ENCODE data around the gene SLC25A20. TPM values are rescaled to one million over a fixed set of nuclear protein-coding genes. Genes with fewer than 3 reads are reported as not detected.

The SLC25A20 gene, protein sequence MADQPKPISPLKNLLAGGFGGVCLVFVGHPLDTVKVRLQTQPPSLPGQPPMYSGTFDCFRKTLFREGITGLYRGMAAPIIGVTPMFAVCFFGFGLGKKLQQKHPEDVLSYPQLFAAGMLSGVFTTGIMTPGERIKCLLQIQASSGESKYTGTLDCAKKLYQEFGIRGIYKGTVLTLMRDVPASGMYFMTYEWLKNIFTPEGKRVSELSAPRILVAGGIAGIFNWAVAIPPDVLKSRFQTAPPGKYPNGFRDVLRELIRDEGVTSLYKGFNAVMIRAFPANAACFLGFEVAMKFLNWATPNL
- 1 to 10 TPM; 5.8 to 9.0 TPM for polyA plus RNA-seq

GRCh38 chr3:48898383-48899234, at the start of gene SLC25A20:
Gene SLC25A20, minus strand, starts transcription at chr3:48898882. Its CDS starts 88 bp downstream, at chr3:48898794.
- peak within 1 kb of the TSS; percentile 76 to 88 for H3K27ac ChIP-seq (ENCODE audit: low read depth in 2 of 2, low read length in 1 of 2)
- H3K4me3 ChIP-seq (ENCODE audit: low read depth in 1 of 2, low read length in 2 of 2): peak within 1 kb of the TSS; percentile 82 to 88
- peaks cover 0 to 7% of the 10 kb centered on the region in 2 donors for H3K4me1 ChIP-seq (ENCODE audit: control insufficient read depth in 2 of 2, insufficient read depth in 2 of 2, low read length in 1 of 2)
- H3K9me3 ChIP-seq (ENCODE audit: control insufficient read depth in 2 of 2, insufficient read depth in 1 of 2, low read depth in 1 of 2, low read length in 1 of 2): no peaks in the 10 kb centered on the region
- H3K27me3 ChIP-seq (ENCODE audit: control insufficient read depth in 1 of 2, insufficient read depth in 2 of 2, low read length in 2 of 2): no peaks in the 10 kb centered on the region
- no peaks in the 10 kb centered on the region for H3K36me3 ChIP-seq (ENCODE audit: control insufficient read depth in 2 of 2, insufficient read depth in 2 of 2, low read length in 1 of 2)
- 2 to 3% methylated on average over 51 to 54 of the region's 54 CpGs for WGBS, 2 donors

GRCh38 chr3:48945891-48946549, 47.3 kb upstream of the SLC25A20 start:
- WGBS, 2 donors: 85 to 87% methylated on average over 4 of the region's 4 CpGs
- no peaks in the 10 kb centered on the region for H3K9me3 ChIP-seq (ENCODE audit: control insufficient read depth in 2 of 2, insufficient read depth in 1 of 2, low read depth in 1 of 2, low read length in 1 of 2)
- no peaks in the 10 kb centered on the region for H3K4me1 ChIP-seq (ENCODE audit: control insufficient read depth in 2 of 2, insufficient read depth in 2 of 2, low read length in 1 of 2)
- no peak overlapping the region for H3K4me3 ChIP-seq (ENCODE audit: low read depth in 1 of 2, low read length in 2 of 2)
- H3K27ac ChIP-seq (ENCODE audit: low read depth in 2 of 2, low read length in 1 of 2): no peak overlapping the region
- H3K36me3 ChIP-seq (ENCODE audit: control insufficient read depth in 2 of 2, insufficient read depth in 2 of 2, low read length in 1 of 2): no peaks in the 10 kb centered on the region
- H3K27me3 ChIP-seq (ENCODE audit: control insufficient read depth in 1 of 2, insufficient read depth in 2 of 2, low read length in 2 of 2): no peaks in the 10 kb centered on the region

GRCh38 chr3:48945432-48945831, 46.8 kb upstream of the SLC25A20 start:
- Histone ChIP-seq H3K27me3 (ENCODE audit: control insufficient read depth in 1 of 2, insufficient read depth in 2 of 2, low read length in 2 of 2) (no peaks in the 10 kb centered on the region), H3K9me3 (ENCODE audit: control insufficient read depth in 2 of 2, insufficient read depth in 1 of 2, low read depth in 1 of 2, low read length in 1 of 2) (no peaks in the 10 kb centered on the region), H3K27ac (ENCODE audit: low read depth in 2 of 2, low read length in 1 of 2) (no peak overlapping the region), H3K4me1 (ENCODE audit: control insufficient read depth in 2 of 2, insufficient read depth in 2 of 2, low read length in 1 of 2) (no peaks in the 10 kb centered on the region), H3K36me3 (ENCODE audit: control insufficient read depth in 2 of 2, insufficient read depth in 2 of 2, low read length in 1 of 2) (no peaks in the 10 kb centered on the region), H3K4me3 (ENCODE audit: low read depth in 1 of 2, low read length in 2 of 2) (no peak overlapping the region)
- 82 to 91% methylated on average over 2 of the region's 2 CpGs for WGBS, 2 donors

DNA sequence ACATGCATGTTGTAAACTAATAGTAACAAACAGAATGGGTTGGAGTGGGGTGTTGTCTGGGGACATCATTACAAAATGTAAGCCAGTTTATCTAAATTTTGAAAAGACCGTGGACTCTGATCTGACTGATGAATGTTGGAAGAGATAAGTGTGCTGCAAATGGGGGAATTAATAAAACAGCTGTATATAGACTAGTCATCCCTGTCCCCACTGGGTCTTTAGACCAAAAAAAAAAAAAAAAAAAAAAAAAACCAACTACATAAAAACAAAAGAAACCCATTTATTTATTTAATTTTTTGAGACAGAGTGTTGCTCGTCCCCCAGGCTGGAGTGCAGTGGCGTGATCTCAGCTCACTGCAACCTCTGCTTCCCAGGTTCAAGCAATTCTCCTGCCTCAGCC, 40.0 kb upstream of the SLC25A20 start:
- Histone ChIP-seq H3K4me3 (ENCODE audit: low read depth in 1 of 2, low read length in 2 of 2) (no peak overlapping the region), H3K36me3 (ENCODE audit: control insufficient read depth in 2 of 2, insufficient read depth in 2 of 2, low read length in 1 of 2) (no peaks in the 10 kb centered on the region), H3K9me3 (ENCODE audit: control insufficient read depth in 2 of 2, insufficient read depth in 1 of 2, low read depth in 1 of 2, low read length in 1 of 2) (no peaks in the 10 kb centered on the region), H3K4me1 (ENCODE audit: control insufficient read depth in 2 of 2, insufficient read depth in 2 of 2, low read length in 1 of 2) (no peaks in the 10 kb centered on the region), H3K27me3 (ENCODE audit: control insufficient read depth in 1 of 2, insufficient read depth in 2 of 2, low read length in 2 of 2) (no peaks in the 10 kb centered on the region), H3K27ac (ENCODE audit: low read depth in 2 of 2, low read length in 1 of 2) (no peak overlapping the region)
- WGBS, 2 donors: 93 to 96% methylated on average over 3 of the region's 3 CpGs

- Histone ChIP-seq H3K4me1 (ENCODE audit: control insufficient read depth in 2 of 2, insufficient read depth in 2 of 2, low read length in 1 of 2) (no peaks in the 10 kb centered on the region), H3K4me3 (ENCODE audit: low read depth in 1 of 2, low read length in 2 of 2) (no peak overlapping the region), H3K9me3 (ENCODE audit: control insufficient read depth in 2 of 2, insufficient read depth in 1 of 2, low read depth in 1 of 2, low read length in 1 of 2) (no peaks in the 10 kb centered on the region), H3K27me3 (ENCODE audit: control insufficient read depth in 1 of 2, insufficient read depth in 2 of 2, low read length in 2 of 2) (no peaks in the 10 kb centered on the region), H3K27ac (ENCODE audit: low read depth in 2 of 2, low read length in 1 of 2) (no peak overlapping the region), H3K36me3 (ENCODE audit: control insufficient read depth in 2 of 2, insufficient read depth in 2 of 2, low read length in 1 of 2) (no peaks in the 10 kb centered on the region)
Observed at GRCh38 chr3:48938156-48938555, 39.5 kb upstream of the SLC25A20 start.

- no peak overlapping the region for H3K27ac ChIP-seq (ENCODE audit: low read depth in 2 of 2, low read length in 1 of 2)
- WGBS, 2 donors: 89% methylated on average over 4 of the region's 4 CpGs
- no peaks in the 10 kb centered on the region for H3K4me1 ChIP-seq (ENCODE audit: control insufficient read depth in 2 of 2, insufficient read depth in 2 of 2, low read length in 1 of 2)
- peaks cover 0 to 4% of the 10 kb centered on the region in 2 donors for H3K36me3 ChIP-seq (ENCODE audit: control insufficient read depth in 2 of 2, insufficient read depth in 2 of 2, low read length in 1 of 2)
- no peaks in the 10 kb centered on the region for H3K9me3 ChIP-seq (ENCODE audit: control insufficient read depth in 2 of 2, insufficient read depth in 1 of 2, low read depth in 1 of 2, low read length in 1 of 2)
- H3K27me3 ChIP-seq (ENCODE audit: control insufficient read depth in 1 of 2, insufficient read depth in 2 of 2, low read length in 2 of 2): no peaks in the 10 kb centered on the region
- no peak overlapping the region for H3K4me3 ChIP-seq (ENCODE audit: low read depth in 1 of 2, low read length in 2 of 2)
Observed at GRCh38 chr3:48935530-48935929, 36.8 kb upstream of the SLC25A20 start.

DNA sequence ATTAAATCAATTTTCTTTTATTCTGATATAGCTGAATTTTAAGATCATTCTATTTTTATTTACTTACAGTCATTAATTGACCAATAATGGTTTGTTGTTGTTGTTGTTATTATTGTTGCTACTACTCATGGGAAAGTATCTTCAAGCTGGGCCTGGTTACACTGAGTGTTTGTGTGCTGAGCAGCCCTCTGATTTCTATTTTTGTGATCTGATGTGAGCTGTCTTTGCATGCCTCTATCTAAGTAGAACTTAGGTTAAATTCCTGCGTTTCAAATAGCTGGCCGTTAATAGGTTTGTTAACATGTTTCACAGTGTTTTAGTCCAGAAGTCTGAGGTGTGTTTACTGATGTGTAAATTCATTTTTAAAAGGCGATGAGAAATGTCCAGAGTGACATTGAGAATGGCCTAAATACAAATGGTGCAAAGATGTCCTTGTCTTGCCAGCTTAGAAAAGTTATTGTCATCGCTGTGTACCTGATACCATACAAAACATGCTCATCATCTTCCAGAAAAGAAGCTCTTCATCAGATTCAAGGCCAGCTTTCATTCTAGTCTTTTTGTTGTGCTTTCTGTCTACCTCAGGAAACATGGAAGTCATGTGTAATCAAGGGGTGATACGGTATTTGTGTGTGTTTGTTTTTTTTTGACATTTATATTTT, 35.8 kb upstream of the SLC25A20 start:
- no peaks in the 10 kb centered on the region for H3K27me3 ChIP-seq (ENCODE audit: control insufficient read depth in 1 of 2, insufficient read depth in 2 of 2, low read length in 2 of 2)
- no peaks in the 10 kb centered on the region for H3K9me3 ChIP-seq (ENCODE audit: control insufficient read depth in 2 of 2, insufficient read depth in 1 of 2, low read depth in 1 of 2, low read length in 1 of 2)
- no peak overlapping the region for H3K4me3 ChIP-seq (ENCODE audit: low read depth in 1 of 2, low read length in 2 of 2)
- no peak overlapping the region for H3K27ac ChIP-seq (ENCODE audit: low read depth in 2 of 2, low read length in 1 of 2)
- 91 to 92% methylated on average over 5 of the region's 5 CpGs for WGBS, 2 donors
- H3K4me1 ChIP-seq (ENCODE audit: control insufficient read depth in 2 of 2, insufficient read depth in 2 of 2, low read length in 1 of 2): no peaks in the 10 kb centered on the region
- peaks cover 0 to 4% of the 10 kb centered on the region in 2 donors for H3K36me3 ChIP-seq (ENCODE audit: control insufficient read depth in 2 of 2, insufficient read depth in 2 of 2, low read length in 1 of 2)

DNA sequence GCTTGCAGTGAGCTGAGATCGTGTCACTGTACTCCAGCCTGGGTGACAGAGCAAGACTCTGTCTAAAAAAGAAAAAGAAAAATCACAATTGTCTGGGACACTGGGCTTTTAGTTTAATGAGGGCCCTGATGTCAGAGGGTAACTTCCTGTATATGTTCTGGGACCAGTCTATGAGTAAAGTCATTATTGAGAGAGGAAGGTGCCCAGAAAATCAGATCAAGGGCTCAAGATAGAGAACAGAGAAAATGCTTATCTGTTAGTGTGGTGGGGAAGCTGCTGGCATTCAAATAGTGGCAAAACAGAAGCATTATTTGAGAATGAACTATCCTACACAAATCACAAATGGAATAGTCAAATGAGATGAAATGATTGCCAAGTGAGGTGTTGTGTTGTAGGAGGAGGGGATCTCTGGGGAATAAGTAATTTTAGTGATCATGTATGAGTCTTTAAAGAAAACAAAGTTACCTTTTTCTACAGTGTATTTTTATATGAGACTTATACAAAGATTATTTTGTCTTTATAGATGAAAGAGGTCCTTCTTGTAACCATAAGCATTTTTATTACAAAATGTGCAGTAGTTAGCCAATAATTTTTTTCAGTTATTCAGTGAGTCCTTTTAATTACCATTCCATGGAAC, 33.4 kb upstream of the SLC25A20 start:
- WGBS, 2 donors: 53 to 60% methylated on average over 1 of the region's 1 CpG
- Histone ChIP-seq H3K4me3 (ENCODE audit: low read depth in 1 of 2, low read length in 2 of 2) (no peak overlapping the region), H3K9me3 (ENCODE audit: control insufficient read depth in 2 of 2, insufficient read depth in 1 of 2, low read depth in 1 of 2, low read length in 1 of 2) (no peaks in the 10 kb centered on the region), H3K4me1 (ENCODE audit: control insufficient read depth in 2 of 2, insufficient read depth in 2 of 2, low read length in 1 of 2) (peaks cover 0 to 3% of the 10 kb centered on the region in 2 donors), H3K36me3 (ENCODE audit: control insufficient read depth in 2 of 2, insufficient read depth in 2 of 2, low read length in 1 of 2) (peaks cover 3 to 6% of the 10 kb centered on the region in 2 donors), H3K27ac (ENCODE audit: low read depth in 2 of 2, low read length in 1 of 2) (no peak overlapping the region), H3K27me3 (ENCODE audit: control insufficient read depth in 1 of 2, insufficient read depth in 2 of 2, low read length in 2 of 2) (no peaks in the 10 kb centered on the region)

GRCh38 chr3:48930590-48930989, 31.9 kb upstream of the SLC25A20 start:
- Histone ChIP-seq H3K36me3 (ENCODE audit: control insufficient read depth in 2 of 2, insufficient read depth in 2 of 2, low read length in 1 of 2) (peaks cover 3 to 9% of the 10 kb centered on the region in 2 donors), H3K9me3 (ENCODE audit: control insufficient read depth in 2 of 2, insufficient read depth in 1 of 2, low read depth in 1 of 2, low read length in 1 of 2) (no peaks in the 10 kb centered on the region), H3K4me1 (ENCODE audit: control insufficient read depth in 2 of 2, insufficient read depth in 2 of 2, low read length in 1 of 2) (peaks cover 0 to 3% of the 10 kb centered on the region in 2 donors), H3K27me3 (ENCODE audit: control insufficient read depth in 1 of 2, insufficient read depth in 2 of 2, low read length in 2 of 2) (no peaks in the 10 kb centered on the region), H3K4me3 (ENCODE audit: low read depth in 1 of 2, low read length in 2 of 2) (no peak overlapping the region), H3K27ac (ENCODE audit: low read depth in 2 of 2, low read length in 1 of 2) (no peak overlapping the region)
- WGBS, 2 donors: 83 to 87% methylated on average over 3 of the region's 3 CpGs

All from esophagus (tissue), 2 donors.